Bronchial epithelial cell (primary cell): ENCODE measurements around the gene ADAMTS7. TPM values are rescaled to one million over a fixed set of nuclear protein-coding genes. Genes with fewer than 3 reads are reported as not detected.
"Not testable (repeated sequence)": the region's sequence is repeated elsewhere in the genome, so short reads cannot be mapped to it uniquely, and the experiment has no call there.

ENCODE experiments used
- DNase-seq: peaks from one replicate; pipeline ENCODE4 v3.0.0-alpha.2; 2010; ENCODE audit warnings: low read depth
- FAIRE-seq: peaks from 2 replicates; lab custom pipeline; 2011; peaks lifted over from hg19 to GRCh38; lab: Jason Lieb, UNC
- H3K27me3 ChIP-seq: 2 replicates; pipeline ENCODE4 v1.5.1; 2011; ENCODE audit warnings: low read length; ENCODE audit not compliant: control insufficient read depth, insufficient read depth
- H3K36me3 ChIP-seq: 2 replicates; pipeline ENCODE4 v1.5.1; 2011; ENCODE audit warnings: low read length; ENCODE audit not compliant: control insufficient read depth, insufficient read depth
- H3K4me3 ChIP-seq: 2 replicates; pipeline ENCODE4 v1.5.1; 2011; ENCODE audit warnings: mild to moderate bottlenecking, low read depth, low read length, control low read depth
- total RNA-seq: library from RNA; depleted of rRNA; stranded (reverse); fragments of >200 nt; gene quantifications from 2 replicates; pipeline ENCODE4 v1.2.1, GENCODE V29; 2014
- TF ChIP-seq, protein P1 (sequence below): IDR thresholded peaks from 2 replicates; pipeline ENCODE4 v1.5.1; 2011; ENCODE audit warnings: mild to moderate bottlenecking, moderate library complexity, low read length, control low read depth, inconsistent platforms; ENCODE audit not compliant: insufficient read depth, severe bottlenecking

The ADAMTS7 gene
- total RNA-seq, 1 donor from 2014 or later = 0.53 TPM

DNA sequence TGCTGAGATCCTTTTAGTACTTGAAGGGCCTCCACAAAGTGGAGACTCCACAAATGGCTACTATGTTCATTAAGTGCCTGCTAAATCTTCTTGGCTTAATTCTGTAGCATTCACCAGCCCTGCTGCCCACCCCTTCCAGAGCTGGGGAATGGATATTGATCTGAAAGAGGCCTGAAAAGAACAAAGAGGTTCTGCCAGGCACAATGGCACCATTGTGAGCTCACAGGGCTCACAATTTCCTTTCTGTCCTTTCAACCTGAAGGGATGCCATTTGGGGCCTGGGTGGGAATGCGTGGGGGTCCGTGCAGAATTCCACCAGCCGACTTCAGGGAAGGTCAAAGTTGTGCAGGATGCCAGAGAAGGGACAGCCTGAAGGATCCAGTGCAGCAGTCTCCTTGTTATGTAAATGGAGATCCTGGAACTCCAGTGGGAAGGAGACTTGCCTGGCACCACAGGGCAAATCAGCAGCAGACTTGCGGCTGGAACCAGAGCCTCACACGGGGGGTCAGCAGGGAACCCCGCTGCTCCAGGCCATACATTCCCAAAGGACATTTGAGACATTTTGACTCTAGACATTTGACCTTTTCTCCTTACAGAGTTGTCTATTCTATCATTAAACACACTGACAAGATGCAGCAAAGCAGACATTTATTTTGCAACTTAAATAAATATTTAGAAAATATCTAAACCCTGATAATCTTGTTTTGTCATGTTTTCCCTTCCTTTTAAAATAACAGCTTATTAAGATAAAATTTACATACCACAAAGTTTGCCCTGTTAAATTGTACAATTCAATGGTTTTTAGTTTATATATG, 39.9 kb upstream of the ADAMTS7 start:
- DNase-seq (no peak), FAIRE-seq (no peak)
- Histone ChIP-seq H3K36me3 (no peaks in the 10 kb centered on the region), H3K27me3 (no peaks in the 10 kb centered on the region), H3K4me3 (no peak overlapping the region)
- TF ChIP-seq, protein P1, sequence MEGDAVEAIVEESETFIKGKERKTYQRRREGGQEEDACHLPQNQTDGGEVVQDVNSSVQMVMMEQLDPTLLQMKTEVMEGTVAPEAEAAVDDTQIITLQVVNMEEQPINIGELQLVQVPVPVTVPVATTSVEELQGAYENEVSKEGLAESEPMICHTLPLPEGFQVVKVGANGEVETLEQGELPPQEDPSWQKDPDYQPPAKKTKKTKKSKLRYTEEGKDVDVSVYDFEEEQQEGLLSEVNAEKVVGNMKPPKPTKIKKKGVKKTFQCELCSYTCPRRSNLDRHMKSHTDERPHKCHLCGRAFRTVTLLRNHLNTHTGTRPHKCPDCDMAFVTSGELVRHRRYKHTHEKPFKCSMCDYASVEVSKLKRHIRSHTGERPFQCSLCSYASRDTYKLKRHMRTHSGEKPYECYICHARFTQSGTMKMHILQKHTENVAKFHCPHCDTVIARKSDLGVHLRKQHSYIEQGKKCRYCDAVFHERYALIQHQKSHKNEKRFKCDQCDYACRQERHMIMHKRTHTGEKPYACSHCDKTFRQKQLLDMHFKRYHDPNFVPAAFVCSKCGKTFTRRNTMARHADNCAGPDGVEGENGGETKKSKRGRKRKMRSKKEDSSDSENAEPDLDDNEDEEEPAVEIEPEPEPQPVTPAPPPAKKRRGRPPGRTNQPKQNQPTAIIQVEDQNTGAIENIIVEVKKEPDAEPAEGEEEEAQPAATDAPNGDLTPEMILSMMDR = no peak

DNA sequence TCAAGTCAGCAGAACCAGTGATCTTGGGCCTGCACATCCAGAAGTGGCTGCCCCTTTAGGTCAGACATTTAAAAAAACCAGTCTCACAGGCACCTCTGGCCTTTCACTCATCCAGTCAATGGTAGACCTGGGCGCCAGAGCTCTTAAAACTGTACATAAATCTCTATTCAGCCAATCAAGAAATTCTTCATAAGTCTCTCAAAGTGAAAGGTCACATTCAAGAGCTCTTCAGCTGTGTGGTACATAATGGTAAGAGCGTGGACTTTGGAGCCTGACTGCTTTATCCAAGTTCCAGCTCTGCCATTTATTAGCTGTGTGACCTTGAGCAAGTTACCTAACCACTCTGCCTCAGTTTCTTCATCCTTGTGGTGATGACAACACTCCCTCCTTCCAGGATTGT, 39.1 kb upstream of the ADAMTS7 start:
- no peak overlapping the region for H3K4me3 ChIP-seq
- no peak for DNase-seq
- no peaks in the 10 kb centered on the region for H3K36me3 ChIP-seq
- TF ChIP-seq, protein P1 = no peak
- no peak for FAIRE-seq
- H3K27me3 ChIP-seq = no peaks in the 10 kb centered on the region

DNA sequence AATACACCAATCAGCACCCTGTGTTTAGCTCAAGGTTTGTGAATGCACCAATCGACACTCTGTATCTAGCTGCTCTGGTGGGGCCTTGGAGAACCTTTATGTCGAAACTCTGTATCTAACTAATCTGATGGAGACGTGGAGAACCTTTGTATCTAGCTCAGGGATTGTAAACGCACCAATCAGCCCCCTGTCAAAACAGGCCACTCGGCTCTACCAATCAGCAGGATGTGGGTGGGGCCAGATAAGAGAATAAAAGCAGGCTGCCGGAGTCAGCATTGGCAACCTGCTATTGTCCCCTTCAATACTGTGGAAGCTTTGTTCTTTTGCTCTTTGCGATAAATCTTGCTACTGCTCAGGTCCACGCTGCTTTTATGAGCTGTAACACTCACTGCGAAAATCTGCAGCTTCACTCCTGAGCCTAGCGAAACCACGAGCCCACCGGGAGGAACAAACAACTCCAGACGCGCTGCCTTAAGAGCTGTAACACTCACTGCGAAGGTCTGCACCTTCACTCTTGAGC, 36.2 kb upstream of the ADAMTS7 start:
- not testable (repeated sequence) for H3K4me3 ChIP-seq, DNase-seq, H3K27me3 ChIP-seq, FAIRE-seq, H3K36me3 ChIP-seq

DNA sequence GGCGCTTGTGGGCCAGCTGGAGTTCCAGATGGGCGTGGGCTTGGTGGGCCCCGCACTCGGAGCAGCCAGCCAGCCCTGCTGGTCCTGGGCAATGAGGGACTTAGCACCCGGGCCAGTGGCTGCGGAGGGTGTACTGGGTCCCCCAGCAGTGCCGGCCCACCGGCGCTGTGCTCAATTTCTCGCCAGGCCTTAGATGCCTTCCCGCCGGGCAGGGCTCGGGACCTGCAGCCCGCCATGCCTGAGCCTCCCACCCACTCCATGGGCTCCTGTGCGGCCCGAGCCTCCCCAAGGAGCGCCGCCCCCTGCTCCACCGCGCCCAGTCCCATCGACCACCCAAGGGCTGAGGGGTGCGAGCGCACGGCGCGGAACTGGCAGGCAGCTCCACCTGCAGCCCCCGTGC, 35.6 kb upstream of the ADAMTS7 start:
- not testable (repeated sequence) for H3K4me3 ChIP-seq, H3K27me3 ChIP-seq, DNase-seq, H3K36me3 ChIP-seq, FAIRE-seq

DNA sequence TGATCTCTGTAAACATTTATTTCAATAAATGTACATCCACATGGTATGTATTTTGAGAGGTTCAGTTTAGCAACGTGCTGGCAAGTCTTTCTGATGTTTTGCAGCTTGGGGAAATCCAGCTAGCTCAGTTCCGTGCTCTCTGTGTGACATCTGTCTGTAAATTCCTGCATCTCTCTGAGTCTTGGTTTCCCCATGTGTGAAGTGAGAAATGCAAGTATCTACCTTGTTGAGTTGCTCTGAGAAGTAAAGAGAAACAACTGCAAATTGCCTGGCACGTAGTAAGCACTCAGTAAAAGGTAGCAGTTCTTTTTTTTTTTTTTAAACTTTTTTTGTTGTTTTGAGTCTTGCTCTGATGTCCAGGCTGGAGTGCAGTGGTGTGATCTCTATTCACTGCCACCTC, 31.3 kb upstream of the ADAMTS7 start:
- TF ChIP-seq, protein P1 = no peak
- Histone ChIP-seq H3K4me3 (no peak overlapping the region), H3K27me3 (no peaks in the 10 kb centered on the region), H3K36me3 (no peaks in the 10 kb centered on the region)
- FAIRE-seq (no peak), DNase-seq (no peak)

DNA sequence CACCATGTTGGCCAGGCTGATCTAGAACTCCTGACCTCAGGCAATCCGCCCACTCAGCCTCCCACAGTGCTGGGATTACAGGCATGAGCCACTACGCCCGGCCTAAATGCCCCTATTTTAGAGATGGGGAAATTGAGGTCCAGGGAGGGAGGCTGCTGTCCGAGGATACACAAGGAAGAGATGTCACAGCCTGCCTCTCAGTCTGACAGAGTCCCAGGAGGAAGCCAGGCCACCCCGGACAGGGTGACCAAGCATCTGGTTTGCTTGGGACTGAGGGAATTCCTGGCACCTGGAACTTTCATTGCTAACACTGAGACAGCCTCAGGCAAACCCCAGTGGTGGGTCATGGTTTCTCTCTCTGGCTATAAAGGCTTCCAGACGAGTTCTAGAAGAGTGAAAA, 30.6 kb upstream of the ADAMTS7 start:
- no peak for FAIRE-seq
- no peaks in the 10 kb centered on the region for H3K27me3 ChIP-seq
- TF ChIP-seq, protein P1 = no peak
- DNase-seq = no peak
- no peak overlapping the region for H3K4me3 ChIP-seq
- H3K36me3 ChIP-seq = no peaks in the 10 kb centered on the region

DNA sequence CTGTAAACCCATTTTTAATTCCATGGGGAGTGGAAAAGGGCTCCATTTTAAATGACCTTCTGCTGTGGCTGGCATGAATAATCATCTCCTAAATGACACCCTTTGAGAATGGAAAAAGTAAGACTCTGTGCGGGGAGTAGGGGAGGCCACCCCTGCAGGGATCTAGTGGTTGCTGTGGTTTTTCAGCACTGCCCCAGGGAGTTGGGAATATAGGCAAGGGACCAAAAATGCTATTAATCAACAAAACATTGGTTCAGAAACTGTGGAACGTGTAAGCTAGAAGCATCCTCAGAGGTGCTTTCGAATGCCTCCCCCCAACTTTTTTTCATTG, 30.1 kb upstream of the ADAMTS7 start:
- DNase-seq (no peak), FAIRE-seq (no peak)
- Histone ChIP-seq H3K27me3 (no peaks in the 10 kb centered on the region), H3K36me3 (no peaks in the 10 kb centered on the region), H3K4me3 (no peak overlapping the region)
- TF ChIP-seq, protein P1 = no peak
